NCI-H1105 treated with DMSO at 0.1 percent for 48 hours (cell line): Measurements from ENCODE around the gene OVCA2.
"Not testable (repeated sequence)": the region's sequence is repeated elsewhere in the genome, so short reads cannot be mapped to it uniquely, and the experiment has no call there.

Source experiments
- DNase-seq: peaks from one replicate; lab custom pipeline; 2025; lab: John Stamatoyannopoulos, UW

OVCA2 gene

DNA sequence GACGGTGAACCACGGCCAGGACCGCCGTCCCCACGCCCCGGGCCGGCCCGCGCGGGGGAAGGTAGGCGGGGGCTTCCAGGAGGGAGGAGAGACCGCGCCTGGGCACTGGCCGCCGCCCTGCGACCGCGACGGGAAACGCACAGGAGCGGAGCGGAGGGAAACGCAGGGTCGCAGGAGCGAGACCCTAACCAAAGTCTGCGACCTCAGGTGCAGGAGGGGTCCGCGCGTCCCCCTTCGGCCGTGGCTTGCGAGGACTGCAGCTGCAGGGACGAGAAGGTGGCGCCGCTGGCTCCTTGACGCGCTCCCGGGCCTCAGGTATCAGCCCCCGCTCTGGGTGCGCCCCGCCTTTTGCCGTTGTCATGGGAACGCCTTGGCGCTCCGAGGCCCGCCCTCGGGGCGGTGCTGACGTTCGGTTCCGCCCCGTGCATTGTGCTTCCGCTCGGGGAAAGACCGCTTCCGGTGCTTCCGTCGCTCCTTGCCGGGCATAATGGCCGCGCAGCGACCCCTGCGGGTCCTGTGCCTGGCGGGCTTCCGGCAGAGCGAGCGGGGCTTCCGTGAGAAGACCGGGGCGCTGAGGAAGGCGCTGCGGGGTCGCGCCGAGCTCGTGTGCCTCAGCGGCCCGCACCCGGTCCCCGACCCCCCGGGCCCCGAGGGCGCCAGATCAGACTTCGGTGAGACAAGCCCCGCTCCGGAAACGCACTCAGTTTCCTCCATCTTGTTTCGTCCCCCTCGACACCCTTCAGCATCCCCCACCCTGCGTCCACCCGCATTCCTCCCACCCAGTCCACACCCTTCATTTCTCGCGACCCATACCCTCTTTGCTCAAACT is at the start of gene OVCA2:
TSS of gene OVCA2 (plus strand) at position 462 of the 829 bp plus-strand sequence. CDS start at position 488, 26 bp downstream.
- DNase-seq = peak; percentile 87

DNA sequence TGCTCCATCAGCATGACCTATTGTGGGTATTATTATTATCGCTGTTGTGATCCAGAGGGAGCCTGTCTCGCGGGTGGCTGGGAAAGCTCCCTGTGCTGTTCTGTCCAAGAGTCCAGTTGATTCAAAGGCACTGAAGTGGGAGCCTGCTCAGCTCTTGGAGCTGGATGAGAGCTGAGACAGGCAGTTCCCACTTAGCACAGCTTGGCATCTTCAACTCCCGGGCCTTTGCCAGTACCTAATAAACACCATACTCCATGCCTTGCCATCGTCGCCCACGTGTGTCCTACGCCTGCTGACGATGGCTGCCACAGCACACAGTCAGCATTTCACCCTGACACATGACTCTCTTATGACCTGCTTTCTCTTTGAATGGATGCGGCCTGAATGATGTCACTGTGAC is 49.3 kb upstream of the OVCA2 start:
- DNase-seq = no peak

DNA sequence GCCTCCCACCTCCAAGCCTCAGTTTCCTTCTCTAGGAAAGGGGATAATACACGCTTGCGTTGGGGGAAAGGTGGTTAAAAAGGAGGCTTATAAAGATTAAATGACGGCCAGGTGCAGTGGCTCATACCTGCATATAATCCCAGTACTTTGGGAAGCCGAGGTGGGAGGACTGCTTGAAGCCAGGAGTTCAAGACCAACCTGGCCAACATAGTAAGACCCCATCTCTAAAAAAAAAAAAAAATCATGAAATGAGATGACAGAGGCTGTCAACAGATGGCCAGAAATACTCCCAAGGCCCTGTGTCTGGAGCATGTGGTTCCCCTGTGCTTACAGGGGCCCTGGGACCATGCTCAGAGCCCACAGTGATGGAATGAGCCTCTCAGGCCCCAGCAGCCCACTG is 47.1 kb upstream of the OVCA2 start:
- no peak for DNase-seq

DNA sequence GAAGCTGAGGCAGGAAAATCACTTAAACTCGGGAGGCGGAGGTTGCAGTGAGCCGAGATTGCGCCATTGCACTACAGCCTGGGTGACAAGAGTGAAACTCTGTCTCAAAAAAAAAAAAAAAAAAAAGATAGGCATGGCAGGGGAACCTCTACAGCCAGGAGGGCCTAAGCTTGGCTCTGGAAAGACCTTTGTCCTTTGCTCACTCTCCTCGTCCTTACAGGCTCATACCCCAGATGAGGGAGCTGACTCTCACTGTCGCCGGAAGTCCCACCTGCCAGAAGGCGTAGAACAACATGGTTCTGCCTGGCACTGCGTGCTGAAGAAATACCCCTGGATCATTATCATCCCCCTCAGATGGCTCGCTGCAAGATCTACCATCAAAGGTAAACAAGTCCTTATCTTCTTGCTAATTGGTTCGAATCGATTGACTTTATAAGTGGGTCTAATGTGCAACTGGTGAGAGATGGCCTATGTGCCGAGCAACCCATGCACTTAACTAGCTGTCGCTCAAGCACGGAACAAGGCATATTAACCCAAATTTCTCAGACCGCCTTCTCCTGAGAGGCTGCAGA is 46.4 kb upstream of the OVCA2 start:
- DNase-seq = no peak

DNA sequence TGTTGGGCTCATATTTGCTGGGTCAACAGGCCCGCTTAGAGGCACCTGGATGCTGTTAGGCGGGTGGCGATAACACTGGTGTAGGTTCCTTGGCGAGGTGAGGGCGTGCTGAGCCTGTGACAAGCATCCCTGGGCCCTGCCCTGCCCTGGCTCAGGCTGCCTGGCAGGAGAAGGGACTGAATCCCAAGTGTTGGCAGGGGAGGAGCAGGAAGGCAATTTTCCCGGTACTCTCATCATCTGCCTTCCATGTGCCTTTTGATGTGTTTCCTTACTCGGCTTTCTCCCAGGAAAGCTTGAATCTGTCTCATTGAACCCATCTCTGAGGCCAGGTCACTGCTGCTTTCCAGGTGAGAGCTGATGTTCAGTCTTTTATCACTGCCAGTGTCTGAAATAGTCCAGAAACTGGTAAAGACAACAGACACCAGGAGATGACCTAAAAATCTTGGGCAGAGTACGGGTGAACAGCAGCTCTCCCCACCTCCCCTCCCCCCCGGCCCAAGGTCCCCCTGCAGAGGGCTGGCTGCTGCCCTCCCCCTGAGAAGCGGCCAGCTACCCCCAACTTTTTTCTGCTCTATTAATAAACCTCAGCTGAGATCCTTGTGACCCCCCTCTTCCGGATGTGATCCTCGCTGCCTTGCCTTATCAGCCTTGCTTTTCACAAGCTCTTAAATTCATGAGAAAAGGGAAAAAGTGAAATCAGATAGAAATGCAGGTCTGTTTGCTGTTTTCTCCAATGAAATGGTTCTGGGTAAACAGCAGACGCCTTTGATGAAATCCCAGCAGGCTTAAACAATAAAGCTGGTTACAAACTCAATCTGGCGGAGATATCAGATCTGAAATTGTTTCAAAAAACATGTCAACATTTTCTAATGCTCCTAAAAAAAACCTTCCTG is 45.7 kb upstream of the OVCA2 start:
- DNase-seq = no peak

DNA sequence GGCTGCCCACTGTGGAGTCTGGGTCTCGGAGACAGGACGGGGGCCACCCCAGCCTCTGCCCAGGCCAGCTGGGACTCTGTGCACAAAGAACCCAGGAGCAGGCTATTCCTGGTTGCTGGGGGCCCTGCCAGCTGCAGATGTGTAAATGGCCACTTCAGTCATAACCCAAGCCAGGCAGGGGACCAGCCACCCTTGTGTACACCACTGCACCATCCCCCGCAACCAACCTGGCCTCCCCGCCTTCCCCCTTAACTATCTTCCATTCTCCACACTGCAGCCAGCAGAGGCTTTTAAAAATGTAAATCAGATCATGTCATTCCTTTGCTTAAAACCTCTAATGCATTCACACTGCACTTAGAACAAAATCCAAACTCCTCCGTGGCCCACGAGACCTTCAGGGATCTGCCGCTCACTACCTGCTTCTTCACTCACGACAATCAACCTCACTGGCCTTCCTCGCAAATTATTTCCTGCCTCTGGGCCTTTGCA is 45.0 kb upstream of the OVCA2 start:
- no peak for DNase-seq

DNA sequence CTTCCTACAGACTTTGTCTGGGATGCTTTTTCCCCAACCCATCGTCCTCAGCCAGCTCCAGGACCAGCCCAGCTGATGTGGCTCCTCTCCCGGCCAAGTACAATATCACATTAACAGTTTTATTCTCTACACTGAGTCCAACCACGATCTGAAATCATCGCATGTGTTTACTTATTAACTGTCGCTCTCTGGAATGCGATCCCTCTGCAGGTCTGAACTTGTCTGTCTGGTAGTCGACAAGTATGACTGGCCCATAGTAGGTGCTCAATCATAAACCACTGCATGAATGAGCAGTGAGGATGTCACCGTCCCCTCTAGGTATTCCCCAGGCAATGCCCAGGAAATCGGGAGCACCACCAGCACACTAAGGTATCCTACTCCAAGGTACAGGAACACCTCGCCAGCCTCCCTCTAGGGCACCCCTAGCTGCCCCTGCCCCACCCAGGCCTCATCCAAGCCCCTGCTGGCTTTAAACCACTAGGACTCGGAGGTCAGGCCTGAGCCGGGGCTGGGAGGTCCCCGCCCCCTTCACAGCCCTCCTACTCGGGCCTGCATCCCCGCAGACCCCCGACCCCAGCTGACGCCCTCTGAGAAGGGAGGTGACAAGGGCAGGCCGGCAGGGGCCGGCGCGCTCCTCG is 44.4 kb upstream of the OVCA2 start:
- DNase-seq = no peak

DNA sequence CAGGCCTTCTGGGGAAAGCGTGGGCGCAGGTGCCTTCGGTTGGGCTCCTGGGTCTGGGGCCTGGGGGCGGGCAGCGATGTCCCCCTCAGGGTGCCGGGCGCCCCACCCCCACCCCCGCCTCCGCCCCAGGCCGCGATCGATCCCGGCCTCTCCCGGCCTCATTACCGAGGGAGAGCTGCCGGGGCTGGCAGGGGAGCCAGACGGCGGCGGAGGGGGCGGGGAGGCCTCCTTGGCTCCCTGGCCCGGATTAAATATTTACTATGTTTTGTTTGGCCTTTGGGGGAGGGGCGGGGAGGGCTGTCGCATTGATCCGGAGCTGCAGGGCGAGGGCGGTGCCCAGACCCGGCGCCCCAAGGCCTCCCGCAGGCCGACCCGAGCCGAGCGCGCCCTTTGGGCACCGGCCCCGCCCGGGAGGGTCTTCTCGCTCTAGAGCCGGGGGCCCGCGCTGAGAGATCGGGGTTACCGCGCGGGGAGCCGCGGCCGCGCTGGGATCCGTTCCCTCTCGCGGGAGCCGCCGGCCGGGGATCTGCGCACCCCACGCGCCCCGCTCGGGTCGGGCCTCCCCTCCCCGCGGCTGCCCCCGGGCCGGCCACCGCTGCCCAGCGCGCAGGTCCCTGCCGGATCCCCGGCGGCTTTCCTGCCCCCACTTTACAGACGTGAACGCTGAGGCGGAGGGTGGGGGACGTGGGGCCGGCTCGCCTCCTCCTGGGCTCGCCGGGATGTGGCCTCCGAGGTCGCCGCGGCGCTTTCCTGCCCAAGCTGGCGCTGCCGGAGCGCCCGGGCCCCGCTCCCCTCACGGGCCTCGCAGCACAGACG is 43.7 kb upstream of the OVCA2 start:
- no peak for DNase-seq

DNA sequence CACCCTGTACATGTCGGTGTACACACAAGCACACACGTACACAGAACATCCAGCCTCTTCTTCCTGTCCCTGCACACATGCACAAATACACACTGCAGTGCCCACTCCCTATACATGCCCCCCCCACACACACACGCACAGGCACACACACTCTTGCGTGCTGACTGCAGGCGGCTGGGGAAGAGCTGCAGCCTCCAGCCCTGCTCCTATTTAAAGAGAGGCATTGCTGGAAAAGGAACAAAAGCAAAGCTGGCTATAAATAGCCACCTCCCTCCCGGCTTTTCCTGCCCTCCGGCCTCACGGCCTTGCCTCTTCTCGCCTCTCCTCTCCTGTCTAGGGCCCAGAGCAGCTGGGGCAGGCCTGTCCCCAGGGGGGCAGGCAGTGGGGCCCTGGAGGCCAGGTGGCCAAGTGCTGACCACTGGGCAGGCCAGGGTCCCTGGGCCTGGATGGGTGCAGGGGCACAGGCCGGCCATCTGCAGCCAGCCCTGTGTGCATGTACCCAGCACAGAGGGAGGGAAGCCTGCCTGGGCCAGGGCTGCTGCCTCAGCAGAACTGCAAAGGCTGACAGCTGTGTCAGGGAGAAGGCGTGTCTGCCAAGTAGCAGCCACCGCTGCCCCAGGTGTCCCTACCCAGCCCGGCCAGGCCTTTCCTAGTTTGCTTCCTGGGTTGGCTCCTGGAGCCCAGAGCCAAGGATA is 42.1 kb upstream of the OVCA2 start:
- DNase-seq = no peak

DNA sequence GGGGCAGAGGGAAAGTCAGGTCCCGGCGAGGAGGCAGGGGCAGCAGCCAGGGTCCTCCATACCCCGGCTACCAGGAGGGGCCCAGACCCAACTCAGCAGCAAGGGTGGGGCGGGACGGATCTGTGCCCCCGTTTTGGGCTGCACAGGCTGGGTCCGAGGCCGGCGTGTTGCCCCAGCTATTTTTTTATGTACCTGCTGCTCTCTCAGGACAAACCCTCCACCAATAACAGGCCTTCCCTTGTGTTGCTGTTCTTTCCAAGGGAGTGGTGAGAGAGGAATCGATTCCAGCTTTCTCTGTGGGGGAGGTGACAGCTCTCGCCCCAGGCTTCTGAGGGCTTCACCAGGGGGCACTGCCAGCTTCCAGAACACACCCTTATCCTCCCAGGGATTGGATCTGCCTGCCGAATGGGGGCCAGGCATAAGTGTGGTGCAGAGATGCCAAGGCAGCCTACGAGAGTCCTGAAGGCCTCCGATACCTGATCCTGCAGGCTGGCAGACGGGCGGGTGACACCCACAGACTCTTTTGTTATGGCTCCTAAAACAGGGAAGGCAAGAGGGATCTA is 39.0 kb upstream of the OVCA2 start:
- no peak for DNase-seq

DNA sequence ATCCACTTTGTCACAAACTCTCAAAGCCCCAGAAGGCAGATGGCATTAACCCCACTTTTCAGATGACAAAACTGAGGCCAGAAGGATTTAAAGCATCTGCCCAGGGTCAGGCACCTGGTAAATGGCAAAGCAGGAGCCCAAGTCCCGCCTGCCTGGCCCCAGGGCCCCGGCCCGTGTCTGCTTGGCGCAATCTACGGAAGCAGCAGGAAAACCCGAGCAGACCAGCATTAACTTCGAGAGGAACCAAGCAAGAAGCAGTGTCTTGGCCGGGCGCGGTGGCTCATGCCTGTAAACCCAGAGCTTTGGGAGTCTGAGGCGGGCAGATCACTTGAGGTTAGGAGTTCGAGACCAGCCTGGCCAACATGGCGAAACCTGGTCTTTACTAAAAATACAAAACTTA is 38.3 kb upstream of the OVCA2 start:
- no peak for DNase-seq

DNA sequence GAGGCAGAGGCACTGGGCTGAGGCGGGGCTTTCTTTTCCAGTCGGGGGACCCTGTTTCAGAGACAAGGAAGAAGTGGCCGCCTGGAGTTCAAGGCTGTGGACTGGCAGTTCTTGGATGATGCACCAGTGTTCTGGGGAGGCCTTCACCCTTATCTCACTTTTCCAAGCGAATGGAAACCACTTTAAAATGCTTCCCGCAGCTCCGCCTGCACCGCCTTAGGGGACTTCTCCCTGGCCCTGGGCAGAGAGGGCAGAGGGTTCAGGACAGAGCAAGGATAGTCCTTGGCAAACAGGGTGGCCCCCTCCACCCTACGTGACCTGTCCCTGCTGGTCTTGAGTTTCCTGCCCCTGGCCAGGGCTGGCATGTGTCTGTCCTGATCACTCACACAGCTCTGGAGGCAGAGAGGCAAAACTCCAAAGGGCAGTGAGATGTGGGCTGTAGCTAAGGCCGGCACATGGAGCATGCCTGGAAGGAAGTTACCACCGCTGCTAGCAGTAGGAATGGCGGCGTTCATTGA is 37.3 kb upstream of the OVCA2 start:
- no peak for DNase-seq

DNA sequence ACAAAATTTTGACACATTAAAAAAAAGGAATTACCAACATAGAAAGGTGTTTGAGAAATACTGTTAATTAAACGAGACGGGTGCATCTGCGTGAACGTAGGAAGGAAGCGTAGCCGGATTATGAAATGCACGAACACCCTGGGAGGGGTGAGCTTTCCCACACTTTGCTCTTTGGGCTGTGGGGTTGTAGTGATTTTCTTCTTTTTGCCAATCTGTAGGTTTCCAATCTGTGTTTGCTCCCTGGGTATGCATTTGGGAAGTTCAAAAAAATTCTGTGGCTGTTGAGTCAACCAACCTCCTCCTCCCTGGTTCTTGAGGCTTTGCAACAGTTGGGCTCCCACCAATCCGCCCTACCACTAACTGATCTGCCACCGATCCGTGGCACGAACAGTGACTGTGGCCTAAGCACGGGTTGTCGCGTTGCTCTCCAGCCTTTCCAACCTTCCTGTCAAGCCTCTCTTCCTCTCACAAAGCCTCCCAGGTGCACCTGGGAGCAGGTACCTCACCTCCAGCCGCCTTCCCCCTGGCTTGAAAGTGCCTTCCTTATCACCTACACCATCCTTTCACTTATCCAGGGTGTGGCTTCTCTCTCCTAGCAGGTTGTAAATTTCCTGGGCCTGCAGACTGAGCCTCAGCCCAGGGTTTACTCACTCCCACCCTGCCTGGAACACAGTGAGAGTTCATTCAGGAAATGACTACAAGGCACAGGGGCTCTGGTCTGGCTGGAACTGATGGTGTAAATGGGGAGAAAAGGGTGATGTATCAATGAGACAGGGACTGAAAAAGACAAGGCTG is 33.3 kb upstream of the OVCA2 start:
- no peak for DNase-seq

DNA sequence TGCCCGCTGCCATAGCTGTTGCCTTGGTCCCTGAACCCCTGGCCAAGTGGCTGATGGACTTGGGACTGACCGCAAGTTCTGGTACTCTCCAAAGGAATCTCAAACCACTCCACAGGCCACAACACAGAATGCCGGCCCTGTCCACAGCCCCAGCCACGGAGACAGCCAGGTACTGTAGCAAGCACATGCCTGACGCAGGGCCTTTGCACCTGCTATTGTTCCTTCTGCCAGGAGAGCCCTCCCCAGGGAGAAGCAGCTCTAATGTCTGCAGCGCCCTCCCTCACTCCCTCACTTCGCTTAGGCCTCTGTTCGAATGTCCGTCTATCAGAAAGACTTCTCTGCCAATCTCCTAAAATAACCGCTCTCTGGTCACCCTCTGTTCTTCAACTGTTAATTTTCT is 32.1 kb upstream of the OVCA2 start:
- no peak for DNase-seq

DNA sequence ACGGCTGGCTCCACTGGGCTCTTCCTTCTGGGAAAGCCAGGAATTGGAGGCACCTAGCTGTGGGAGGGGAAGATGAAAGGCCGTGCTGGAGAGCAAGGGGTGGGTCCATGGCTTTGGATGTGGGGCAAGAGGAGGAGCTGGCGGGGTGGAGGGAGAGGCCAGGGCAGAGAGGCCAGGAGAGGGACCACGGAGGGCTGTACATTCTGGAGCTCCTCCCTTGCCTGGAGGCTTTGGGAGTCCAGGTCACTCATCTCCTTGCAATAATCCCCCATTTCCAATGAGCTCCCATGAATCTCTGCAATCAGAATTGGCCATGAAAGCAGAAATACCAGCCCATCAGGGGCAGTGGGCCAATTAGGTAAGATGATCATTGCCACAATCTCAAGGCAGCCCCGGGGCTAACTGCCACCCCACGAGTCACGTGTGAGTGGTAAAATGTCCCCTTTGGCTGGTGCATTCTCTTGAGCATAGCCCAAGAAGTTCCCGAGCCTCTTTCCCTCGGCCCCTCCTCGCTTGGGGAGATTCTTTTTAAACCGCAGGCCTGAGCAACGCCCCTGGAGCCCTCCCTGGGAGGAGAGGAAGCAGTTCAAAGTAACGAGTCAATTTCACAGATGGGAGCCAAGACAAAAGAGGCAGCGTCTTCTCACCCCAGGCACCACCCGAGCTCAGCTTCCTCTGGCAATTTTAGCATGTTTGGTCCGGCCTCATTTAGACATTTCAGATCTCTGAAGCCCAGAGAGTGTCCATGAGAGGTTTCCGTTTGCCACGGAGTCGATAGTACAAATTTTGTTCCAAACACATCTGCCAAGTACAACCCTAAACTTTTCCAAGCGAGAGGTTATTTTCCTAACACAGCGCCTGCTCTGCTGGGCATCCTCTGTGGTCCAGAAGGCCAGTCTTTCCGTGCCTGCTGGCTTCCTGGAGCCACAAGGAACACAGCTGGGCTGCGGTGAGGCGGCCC is 30.1 kb upstream of the OVCA2 start:
- no peak for DNase-seq

DNA sequence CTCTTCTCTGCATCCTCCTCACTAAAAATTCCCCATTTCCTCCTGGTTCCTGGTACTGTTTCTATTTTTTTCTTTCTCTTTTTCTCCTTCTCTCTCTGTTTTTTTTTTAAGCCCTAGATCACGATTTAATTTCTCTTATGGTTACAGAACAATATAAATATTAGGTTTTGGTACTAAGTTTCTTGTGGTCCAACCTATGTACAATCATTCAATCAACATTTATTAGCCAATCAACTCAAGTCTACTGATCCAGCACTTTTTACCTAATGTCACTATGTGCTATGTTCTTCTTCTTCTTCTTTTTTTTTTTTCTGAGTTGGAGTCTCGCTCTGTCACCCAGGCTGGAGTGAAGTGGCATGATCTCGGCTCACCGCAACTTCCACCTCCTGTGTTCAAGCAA is 29.3 kb upstream of the OVCA2 start:
- DNase-seq = no peak

DNA sequence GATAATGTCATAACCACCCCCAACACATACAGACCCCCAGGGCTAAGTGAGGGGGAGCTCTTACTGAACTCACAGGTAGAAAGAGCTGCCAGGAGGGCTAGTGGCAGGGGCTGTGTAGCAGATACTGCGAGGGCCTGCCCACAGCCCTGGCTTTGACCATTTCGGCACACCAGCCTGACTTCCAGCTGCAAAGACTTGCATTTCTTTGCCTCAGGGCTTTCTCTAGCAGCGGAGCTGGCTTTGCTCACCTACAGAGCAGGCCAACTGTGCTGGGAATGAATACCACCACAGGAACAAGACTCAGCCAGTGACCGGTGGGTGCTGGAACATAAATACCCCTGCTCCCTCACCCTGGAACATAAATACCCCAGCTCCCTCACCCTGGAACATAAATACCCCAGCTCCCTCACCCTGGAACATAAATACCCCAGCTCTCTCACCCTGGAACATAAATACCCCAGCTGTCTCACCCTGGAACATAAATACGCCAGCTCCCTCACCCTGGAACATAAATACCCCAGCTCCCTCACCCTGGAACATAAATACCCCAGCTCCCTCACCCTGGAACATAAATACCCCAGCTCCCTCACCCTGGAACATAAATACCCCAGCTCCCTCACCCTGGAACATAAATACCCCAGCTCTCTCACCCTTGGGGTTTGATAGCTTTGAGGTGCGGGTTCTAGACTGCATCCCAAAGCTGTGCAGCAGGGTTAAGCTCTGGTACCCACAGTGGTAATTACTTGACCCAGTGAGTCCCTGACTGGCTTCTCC is 28.4 kb upstream of the OVCA2 start:
- DNase-seq = not testable (repeated sequence)
